AG09309 (cell line): Measurements from ENCODE around the gene PDAP1.

ENCODE experiments used
- DNase-seq: peaks from one replicate; pipeline ENCODE4 v3.0.0-alpha.2; 2010; ENCODE audit warnings: low read depth
- H3K4me3 ChIP-seq: 2 replicates; pipeline ENCODE4 v1.5.1; 2011; ENCODE audit warnings: mild to moderate bottlenecking, low read depth, low read length, moderate library complexity; ENCODE audit not compliant: control insufficient read depth
- TF ChIP-seq, protein P1 (sequence below): IDR thresholded peaks from 2 replicates; pipeline ENCODE4 v1.5.1; 2011; ENCODE audit warnings: mild to moderate bottlenecking, low read depth, low read length, inconsistent platforms; ENCODE audit not compliant: insufficient read depth, control insufficient read depth; ENCODE audit errors: missing control alignments

Gene PDAP1

DNA sequence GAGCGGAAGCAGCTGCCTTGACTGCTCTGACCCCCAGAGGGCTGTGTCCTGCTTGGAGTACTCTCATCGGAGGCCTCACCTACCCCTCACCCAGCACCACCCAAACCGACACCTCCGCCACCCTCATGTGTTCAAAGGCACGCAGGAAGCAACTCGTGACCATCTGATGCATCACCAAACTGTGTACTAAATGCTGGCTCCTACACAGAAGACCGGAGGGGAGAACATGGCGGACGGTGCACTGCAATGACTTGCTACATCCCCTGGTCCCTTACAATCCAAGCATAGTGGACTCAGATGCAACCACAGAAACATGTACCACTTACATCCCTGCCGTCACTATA is 3.4 kb downstream of the PDAP1 start:
- H3K4me3 ChIP-seq: no peak overlapping the region
- TF ChIP-seq, protein P1, sequence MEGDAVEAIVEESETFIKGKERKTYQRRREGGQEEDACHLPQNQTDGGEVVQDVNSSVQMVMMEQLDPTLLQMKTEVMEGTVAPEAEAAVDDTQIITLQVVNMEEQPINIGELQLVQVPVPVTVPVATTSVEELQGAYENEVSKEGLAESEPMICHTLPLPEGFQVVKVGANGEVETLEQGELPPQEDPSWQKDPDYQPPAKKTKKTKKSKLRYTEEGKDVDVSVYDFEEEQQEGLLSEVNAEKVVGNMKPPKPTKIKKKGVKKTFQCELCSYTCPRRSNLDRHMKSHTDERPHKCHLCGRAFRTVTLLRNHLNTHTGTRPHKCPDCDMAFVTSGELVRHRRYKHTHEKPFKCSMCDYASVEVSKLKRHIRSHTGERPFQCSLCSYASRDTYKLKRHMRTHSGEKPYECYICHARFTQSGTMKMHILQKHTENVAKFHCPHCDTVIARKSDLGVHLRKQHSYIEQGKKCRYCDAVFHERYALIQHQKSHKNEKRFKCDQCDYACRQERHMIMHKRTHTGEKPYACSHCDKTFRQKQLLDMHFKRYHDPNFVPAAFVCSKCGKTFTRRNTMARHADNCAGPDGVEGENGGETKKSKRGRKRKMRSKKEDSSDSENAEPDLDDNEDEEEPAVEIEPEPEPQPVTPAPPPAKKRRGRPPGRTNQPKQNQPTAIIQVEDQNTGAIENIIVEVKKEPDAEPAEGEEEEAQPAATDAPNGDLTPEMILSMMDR: no peak
- no peak for DNase-seq

DNA sequence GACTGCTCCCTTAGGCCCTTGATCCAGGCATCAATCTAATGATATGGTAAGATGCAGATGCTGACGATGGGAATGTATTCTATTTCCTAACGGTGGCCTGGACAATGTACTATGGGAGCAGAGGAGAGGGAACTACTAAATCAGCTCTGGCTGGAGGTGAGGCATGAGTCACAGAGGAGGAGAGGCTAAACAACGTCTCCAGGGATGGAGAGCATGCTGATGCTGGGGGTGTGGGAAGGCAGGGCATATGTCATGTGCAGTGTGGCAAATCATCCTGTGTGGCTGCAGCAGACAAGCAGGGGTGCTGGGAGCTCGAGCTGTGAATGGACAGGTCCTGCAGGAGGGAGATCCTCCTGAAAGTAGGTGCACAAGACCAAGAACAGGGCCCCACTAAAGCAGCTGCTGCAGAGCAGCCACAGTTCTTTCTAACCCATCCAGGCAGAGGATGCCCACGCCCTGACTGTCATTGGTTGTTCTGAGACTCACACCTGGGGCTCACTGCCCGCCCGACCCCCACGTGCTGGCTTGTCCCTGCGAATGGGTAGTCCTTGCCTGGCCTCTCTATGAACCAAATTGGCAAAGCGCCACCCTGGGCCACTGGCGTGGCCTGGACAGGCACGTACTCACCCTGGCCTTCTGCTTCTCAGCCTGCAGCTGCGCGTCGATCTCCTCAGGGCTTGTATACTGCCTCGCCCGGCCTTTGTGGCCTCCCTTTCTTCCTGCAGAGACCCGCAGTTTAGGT is 4.0 kb downstream of the PDAP1 start:
- H3K4me3 ChIP-seq: no peak overlapping the region
- TF ChIP-seq, protein P1: no peak
- no peak for DNase-seq

DNA sequence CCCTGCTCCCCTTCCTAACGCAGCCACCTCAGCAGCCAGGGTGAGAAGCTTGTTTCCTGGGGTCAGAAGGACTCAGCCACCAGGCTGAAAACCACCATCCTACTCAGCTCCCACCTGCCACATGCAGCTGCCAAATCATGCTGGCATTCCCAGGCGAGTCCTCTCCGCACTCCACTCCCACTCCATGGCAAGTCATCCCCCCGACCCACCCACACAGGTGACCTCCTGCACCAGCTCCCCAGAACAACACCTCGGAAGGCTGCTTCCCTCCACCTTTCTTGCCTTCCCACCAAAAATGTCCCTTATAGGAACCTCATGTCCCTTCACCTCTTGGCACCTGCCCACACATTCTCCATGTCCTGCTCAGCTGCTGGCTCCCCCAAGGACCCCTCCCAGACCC is 4.6 kb downstream of the PDAP1 start:
- DNase-seq: no peak
- no peak overlapping the region for H3K4me3 ChIP-seq
- TF ChIP-seq, protein P1: no peak

DNA sequence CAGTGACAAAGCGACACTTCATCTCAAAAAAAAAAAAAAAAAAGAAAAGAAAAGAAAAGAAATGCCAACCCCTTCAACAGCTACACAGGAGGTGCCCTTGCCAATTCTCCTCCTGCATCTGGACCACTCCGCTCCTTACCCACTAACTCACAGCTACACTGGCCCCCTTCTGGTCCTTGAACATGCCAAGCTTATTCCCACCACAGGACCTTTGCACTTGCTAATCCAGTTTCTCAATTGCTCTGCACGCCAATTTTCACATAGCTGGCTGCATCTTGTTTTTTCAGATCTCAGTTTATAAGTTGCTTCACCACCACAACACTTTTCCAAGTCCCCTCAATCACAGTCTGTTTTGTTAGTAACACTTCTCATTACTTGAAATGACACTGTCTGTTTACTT is 5.5 kb downstream of the PDAP1 start:
- no peak for DNase-seq
- H3K4me3 ChIP-seq: no peak overlapping the region

DNA sequence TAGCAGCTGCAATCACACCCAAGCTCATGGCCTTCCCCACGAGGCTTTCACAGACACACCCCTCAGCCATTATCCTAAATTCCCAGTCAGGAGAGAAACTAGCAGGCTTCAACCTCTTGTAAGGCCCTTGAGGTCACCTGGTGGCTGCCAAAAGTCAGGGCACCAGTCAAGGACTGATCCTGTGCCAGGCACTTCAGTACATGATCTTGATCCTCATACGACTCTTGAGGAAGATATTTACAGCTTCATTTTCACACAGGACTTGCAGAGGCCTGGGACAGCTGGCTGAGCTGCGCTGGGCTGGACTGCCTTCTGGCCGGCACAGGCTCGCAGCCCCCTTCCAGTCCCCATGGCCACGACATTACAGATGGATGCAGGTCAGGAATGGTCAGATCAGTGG is 8.8 kb downstream of the PDAP1 start:
- no peak for DNase-seq
- no peak overlapping the region for H3K4me3 ChIP-seq
- TF ChIP-seq, protein P1: no peak

More for the DNA sequence above, 5.5 kb downstream of the PDAP1 start:
- TF ChIP-seq, protein P1: no peak

DNA sequence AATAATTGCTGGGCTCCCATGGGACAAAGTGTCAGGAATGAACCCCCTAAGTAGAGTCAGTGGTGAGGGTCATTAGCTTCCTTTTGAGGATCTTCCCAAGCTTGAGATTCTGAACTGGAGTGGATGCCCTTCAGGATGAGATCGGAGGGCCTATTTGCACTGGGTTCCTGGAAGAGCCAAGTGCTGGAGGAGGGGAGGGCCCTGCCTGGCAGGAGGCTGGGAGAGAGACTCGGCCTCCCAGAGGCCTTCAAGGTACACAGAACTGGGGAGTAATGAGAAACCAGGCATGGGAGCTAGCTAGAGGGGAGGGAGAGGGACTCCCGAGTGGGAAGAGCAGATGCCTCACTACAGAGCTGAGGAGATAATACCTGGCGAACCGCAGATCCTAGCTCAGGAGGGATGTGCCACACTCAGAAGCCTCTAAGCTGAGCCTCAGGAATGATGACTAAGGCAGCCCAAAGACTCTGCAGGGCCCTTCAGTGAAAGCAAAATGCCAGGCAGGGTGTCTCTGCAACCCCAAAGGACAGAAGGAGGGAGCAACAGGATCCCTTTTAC is 9.4 kb downstream of the PDAP1 start:
- no peak for DNase-seq
- no peak overlapping the region for H3K4me3 ChIP-seq
- TF ChIP-seq, protein P1: no peak
